ENCODE data around the gene AGPAT3. TPM values are rescaled to one million over a fixed set of nuclear protein-coding genes. Genes with fewer than 3 reads are reported as not detected.

The AGPAT3 gene
- total and polyA plus RNA-seq, 2 donors (not counting 3 experiments of a cell fraction or from before 2014, with no cell fraction given), result 39.9 to 76.7 TPM

GRCh38 chr21:43948740-43949498, 83.9 kb downstream of the AGPAT3 start:
- Histone ChIP-seq H3K9me1 (replicated peaks; ENCODE audit: control insufficient read depth, extremely low read depth, insufficient read depth, low read length) (no peaks in the 10 kb centered on the region), H3K27ac (ENCODE audit: insufficient read depth, low read depth, low read length) (no peak overlapping the region), H3K79me2 (ENCODE audit: control insufficient read depth, insufficient read depth, low read length) (peaks cover 6% of the 10 kb centered on the region), H3K27me3 (ENCODE audit: control insufficient read depth in 2 of 2, insufficient read depth in 2 of 2, low read length in 2 of 2) (no peaks in the 10 kb centered on the region), H3K36me3 (ENCODE audit: control insufficient read depth in 2 of 2, extremely low read depth in 1 of 2, insufficient read depth in 2 of 2, low read length in 2 of 2) (peaks cover 0 to 4% of the 10 kb centered on the region in 2 experiments), H3K4me2 (ENCODE audit: insufficient read depth, low read length) (no peak overlapping the region), H3K4me1 (ENCODE audit: control insufficient read depth, extremely low read depth, insufficient read depth, low read length) (no peaks in the 10 kb centered on the region), H2AFZ (ENCODE audit: low read depth, low read length) (no peak overlapping the region), H3K4me3 (replicated peaks in 1 of 3; ENCODE audit: insufficient read depth in 1 of 3, low read depth in 1 of 3, low read length in 3 of 3) (no peak overlapping the region), H3K9me3 (replicated peaks; ENCODE audit: control insufficient read depth, insufficient read depth, low read length) (no peaks in the 10 kb centered on the region), H4K20me1 (replicated peaks; ENCODE audit: control insufficient read depth, extremely low read depth, insufficient read depth, low read length) (no peaks in the 10 kb centered on the region), H3K9ac (replicated peaks; ENCODE audit: extremely low read depth, insufficient read depth, low read length) (no peak overlapping the region)
- BruUV-seq (replicated peaks), result no TSS peak
- no peak for FAIRE-seq
- intact Hi-C loops (cut with micrococcal nuclease), result no loop called here
- dilution Hi-C loops (cut with MboI; ENCODE audit: extremely low pct_ligation_motif_present, low sequenced_read_pairs), result no loop called here
- no peak for DNase-seq (ENCODE audit: low read depth, low spot score)
- CTCF ChIA-PET, result interaction anchor here (1.0 to 2.2 kb wide), 3 partner anchors 10 to 26 kb away, joined by 3 to 6 read pairs (median 4); no protein-coding TSS in a partner anchor
- POLR2A ChIA-PET, result no interaction called here
- TF ChIP-seq MYC (IDR thresholded peaks at IDR 0.05; ENCODE audit: low read depth, low read length) (no peak), CTCF (IDR thresholded peaks at IDR 0.05; ENCODE audit: extremely low read depth in 1 of 2, insufficient read depth in 1 of 2, low read depth in 1 of 2, low read length in 2 of 2) (no peak), MAX (IDR thresholded peaks at IDR 0.05; ENCODE audit: insufficient read depth, insufficient read length) (no peak), EZH2 (IDR thresholded peaks at IDR 0.05; ENCODE audit: borderline replicate concordance, low read depth, low read length, severe bottlenecking) (no peak), POLR2A (IDR thresholded peaks at IDR 0.05; ENCODE audit: low read depth, low read length) (no peak), POLR2AphosphoS5 (IDR thresholded peaks at IDR 0.05; ENCODE audit: insufficient read depth, low read depth, low read length) (no peak), GATA2 (IDR thresholded peaks at IDR 0.05; ENCODE audit: insufficient read depth, insufficient read length, low read depth, low read length) (no peak), JUN (IDR thresholded peaks at IDR 0.05; ENCODE audit: borderline replicate concordance, insufficient read depth, insufficient read length, low read depth) (no peak), FOS (IDR thresholded peaks at IDR 0.05; ENCODE audit: borderline replicate concordance, insufficient read depth, low read length) (no peak)
